Activated CD4-positive, CD25-positive, alpha-beta regulatory T cell treated with anti-CD3 and anti-CD28 coated beads, Interleukin-2, amount 50 U/mL, for 24 hours (primary cell): Measurements from ENCODE around the gene ANXA4.
"Not testable (repeated sequence)": the region's sequence is repeated elsewhere in the genome, so short reads cannot be mapped to it uniquely, and the experiment has no call there.

ENCODE experiments used
- ATAC-seq, 2 donors: fragments of 150-1000 bp; cut with Tn5 transposase; one replicate each; pipeline ENCODE4 v1.10.0; 2021; ENCODE audit warnings: mild to moderate bottlenecking in 1 of 2, moderate library complexity in 1 of 2

ANXA4 gene

DNA sequence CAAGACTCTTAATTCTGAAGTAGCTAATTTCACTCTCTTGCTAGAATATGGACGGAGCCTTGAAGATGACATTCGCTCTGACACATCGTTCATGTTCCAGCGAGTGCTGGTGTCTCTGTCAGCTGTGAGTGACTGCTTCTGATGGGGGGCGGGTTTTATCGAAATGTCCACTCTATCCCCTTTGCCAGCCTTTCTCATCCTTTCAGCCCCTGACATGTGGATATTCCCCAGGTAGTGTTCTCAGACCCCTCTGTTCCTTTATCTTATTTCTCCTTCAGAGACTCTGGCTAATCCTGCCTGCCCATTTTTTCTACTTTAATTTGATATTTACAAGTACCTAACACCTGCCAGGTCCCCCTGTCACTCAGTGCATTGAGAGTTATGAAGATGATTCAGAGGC lies 68.6 kb downstream of the ANXA4 start:
- ATAC-seq = no peak

DNA sequence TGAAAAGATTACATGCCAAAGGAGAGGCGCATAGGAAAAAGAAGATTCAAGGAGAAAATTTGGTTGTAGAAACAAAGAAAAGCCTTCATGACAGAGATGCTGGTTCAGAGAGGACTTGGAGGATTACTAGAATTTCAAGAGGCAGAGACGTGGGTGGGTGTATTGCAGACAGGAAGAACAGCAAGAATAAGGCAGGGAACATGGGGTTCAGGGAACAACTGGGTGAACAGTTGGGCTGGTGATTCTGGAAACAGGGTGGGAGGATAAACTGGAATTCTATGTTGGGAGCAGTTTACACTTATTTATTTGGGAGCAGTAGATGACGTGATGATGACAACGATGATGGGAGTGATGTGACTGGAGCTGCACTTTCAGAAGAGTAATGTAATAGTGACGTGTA lies 69.1 kb downstream of the ANXA4 start:
- no peak for ATAC-seq

DNA sequence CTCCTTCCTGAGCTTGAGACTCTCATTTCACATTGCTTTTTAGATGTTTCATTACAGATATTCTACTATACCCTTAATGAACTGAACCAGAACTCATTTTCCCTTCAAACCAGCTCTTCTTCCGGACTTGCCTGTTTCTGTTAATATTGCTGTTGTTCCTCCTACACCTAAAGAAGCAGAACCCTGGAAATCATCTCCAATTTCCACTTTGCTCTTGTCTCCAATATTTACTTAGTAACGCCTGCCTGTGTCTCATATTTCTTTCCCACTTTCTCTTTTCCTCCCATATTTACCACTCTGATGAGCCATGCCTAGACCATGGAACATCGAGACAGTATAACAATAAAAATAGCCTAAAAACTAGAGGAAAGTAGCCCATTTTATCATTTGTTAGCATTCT lies 69.7 kb downstream of the ANXA4 start:
- ATAC-seq = no peak

DNA sequence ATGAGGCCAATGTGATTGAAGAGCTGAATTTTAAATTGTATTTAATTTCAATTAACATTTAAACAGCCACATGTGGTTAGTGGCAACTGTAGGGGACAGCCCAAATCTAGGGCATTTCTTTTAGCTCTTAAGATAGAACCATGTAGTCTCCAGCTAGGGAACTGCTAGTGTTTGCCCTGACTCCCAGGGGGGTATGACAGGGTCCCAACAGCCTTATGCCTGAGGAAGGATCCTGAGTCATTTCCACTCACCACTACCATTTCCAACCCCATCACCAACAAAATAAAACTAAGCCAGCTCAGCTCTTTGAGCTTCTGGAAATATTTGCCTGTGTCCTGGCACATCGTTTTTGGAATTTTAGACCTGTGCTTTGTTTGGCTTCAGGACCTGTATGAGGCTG lies 73.8 kb downstream of the ANXA4 start:
- ATAC-seq = no peak

DNA sequence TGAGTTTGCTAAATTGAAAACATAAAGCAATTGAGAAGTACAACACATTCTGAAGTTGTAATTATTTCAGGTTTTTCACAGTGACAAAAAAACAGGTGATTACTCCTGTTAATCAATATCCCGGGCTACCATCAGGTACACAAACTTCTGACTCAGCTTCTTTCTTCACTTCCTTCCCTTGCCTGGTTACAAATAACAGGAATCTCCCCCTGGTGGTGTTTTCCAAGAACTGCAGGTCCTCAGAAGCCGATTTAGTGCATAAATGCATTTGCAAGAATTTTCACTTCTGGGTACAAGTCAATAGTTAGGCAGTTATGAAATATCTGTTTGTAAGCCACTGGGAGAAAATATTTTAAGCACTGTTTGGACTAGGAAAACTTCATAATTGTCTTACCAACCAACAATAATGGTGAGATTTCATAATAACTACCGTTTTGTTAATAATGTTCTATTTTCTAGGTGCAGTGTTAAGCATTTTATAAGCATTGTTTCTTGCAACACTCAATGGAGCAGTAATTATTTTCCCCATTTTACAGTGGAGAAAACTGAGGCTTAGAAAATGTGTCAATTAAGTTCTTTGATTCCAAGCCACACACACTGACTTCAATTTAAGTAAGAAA lies 75.1 kb downstream of the ANXA4 start:
- ATAC-seq = peak; percentile 48 to 79

DNA sequence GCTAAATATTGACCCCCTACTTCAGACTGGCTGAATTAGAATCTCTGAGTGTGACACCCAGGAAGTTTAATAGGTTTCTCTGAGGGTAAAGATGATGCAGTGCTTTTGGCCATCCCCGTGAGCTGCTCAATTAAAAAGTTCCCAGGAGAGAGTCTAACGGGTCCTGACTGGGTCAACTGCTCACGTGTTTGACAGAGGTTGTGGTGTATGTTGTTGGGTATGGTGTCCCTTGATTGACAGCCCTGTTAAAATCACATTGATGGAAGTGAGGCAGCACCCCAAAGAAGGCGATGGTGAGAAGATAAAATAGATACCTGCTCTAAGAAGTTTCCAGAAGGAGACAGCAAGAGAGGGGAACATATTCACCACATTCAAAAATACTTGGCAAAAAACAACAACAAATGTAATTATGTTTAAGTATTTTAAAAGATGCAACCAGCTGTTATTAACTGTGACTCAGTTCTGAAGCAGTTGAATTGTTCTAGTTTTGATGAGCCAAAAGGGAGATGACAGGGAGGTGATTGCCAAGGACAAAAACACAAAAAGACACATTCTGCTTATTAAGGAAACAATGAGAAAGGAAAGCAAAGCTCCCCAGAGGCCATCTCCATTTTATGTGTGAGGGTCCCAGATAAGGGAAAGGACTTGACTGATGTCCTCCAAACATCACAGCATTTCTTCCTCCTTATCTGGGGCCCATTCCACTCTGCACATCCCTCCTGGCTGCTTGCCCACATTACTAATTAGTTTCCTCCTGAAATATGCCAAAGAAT lies 76.0 kb downstream of the ANXA4 start:
- no peak for ATAC-seq

DNA sequence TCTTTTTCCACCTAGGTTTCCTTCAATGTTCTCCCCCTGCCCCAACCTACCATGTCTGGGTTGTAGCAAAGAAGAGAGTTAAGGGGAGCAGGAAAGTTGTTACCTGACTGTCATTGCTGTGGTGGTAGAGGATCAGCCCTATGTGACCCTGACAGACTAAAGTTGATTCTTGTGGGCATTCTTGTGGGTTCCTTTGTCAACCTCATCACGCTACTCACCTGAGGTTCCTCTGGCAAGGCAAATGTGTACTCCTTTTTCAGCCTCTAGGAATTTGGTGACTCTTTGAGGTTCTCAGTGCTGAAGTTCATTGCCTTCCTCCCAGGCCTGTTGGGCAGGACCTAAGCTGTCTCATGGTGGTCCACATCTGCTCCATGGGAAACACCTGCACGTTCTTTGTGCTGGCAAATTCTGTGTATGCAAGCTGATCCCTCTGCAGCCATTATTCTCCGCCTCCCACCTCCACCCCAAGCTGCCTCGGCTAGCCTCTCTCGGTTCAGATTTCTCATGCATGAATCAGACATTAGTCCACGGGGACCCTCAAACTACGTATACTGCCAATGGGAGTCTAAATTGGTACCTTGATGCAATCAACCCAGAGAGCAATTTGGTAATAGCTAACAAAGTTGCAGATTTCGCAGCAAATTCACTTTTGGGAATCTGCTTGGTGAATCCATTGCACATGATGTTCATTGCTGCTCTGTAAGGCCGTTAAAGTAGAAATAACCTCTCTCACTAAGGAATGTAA lies 86.0 kb downstream of the ANXA4 start:
- no peak for ATAC-seq

DNA sequence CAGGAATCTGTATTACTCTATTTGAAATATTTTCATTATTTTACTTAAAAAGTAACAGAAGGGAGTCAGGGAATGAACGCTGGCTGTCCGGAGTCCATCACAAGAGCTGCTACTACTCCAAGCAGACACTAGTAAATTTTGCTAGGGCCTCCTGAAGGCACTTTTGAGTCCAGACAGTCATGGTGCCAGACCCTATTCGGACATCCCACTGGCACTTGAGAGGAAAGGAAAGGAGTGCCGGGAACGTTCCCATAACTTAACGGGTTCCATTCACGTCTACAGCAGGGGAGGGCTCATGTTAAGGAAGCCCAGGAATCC lies 87.0 kb downstream of the ANXA4 start:
- no peak for ATAC-seq

DNA sequence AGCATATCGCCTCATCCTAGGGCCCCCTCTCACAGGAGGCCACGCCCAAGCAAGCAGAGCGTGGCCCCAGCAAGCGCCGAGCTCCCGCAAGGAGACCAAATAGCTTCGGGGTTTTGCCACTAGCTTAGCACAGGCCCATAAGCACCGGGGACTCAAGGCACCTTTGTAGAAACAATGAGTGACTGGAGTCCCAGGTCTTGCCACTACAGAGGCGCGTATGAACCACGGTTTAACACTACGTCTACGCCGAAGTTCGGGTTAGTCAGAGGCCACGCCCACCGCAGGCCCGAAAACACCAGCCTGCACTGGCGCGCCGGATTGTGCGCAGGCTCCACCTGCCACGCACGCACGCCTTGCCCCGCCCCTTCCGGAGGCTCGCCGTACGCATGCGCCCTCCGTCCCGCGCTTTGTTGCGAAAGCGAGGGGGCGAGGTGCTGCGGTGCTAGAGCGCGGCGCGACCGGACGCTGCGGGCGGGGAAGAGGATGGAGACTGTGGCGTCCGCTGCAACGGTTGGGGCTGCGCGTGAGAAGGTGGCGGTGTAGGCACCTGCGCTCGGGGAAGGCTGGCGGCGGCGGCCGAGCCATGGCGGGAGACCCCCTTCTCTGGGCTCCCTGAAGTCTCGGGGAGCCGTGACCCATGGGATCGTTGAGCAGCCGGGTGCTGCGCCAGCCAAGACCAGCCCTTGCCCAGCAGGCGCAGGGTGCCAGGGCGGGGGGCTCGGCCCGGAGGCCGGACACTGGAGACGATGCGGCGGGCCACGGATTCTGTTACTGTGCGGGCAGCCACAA lies 87.5 kb downstream of the ANXA4 start, which contains the start of gene GMCL1:
Gene GMCL1, plus strand, starts transcription at position 405 of the 789 bp plus-strand sequence. Its CDS starts 233 bp downstream, at position 638.
- peak; percentile 95 to 97 for ATAC-seq

DNA sequence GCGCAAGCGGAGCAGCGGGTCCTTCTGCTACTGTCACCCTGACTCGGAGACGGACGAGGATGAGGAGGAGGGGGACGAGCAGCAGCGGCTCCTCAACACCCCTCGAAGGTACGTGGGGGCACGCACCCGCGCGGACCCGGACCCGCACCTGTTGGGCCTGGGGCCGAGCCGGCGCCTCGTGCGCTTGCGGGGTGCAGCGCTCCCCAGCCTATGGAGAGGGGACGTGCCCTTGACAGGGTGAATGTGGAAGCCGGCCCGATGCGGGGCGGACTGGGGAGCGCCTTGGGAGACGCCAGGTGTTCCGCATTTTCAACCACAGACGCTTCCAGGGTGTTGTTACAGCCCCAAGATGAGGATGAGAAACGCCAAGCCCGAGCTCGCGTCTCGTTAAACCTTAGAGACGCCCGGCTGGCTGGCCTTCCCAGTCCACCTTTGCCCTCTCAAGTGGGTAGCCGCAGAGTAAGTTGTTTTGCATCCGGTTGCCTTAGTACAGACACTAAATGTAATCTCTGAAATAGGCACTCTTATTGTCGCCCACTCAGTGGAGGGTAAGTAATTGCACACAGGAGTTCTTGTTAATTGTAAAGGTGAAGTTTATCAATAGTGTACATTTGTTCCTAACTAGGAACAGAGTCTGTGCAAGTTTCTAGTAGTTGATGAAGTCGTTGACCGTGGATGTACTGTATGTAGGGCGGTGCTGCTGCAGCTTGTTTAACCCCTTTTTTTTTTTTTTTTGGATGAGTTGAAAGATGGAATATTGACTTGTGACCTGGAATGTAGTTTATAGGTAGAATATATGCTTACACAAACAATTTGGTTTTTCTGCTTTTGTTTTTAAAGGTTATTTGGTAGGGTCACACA lies 88.3 kb downstream of the ANXA4 start:
- peak; percentile 14 to 18 for ATAC-seq

DNA sequence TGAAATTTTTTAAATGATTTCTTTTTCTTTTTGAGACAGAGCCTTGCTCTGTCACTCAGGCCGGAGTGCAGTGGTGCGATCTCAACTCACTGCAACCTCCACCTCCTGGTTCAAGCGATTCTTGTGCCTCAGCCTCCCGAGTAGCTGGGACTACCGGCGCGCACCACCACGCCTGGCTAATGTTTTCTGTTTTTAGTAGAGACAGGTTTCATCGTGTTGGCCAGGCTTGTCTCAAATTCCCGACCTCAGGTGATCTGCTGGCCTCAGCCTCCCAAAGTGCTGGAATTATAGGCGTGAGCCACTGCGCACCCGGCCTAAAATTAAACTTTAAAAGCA lies 88.9 kb downstream of the ANXA4 start:
- ATAC-seq = not testable (repeated sequence)

DNA sequence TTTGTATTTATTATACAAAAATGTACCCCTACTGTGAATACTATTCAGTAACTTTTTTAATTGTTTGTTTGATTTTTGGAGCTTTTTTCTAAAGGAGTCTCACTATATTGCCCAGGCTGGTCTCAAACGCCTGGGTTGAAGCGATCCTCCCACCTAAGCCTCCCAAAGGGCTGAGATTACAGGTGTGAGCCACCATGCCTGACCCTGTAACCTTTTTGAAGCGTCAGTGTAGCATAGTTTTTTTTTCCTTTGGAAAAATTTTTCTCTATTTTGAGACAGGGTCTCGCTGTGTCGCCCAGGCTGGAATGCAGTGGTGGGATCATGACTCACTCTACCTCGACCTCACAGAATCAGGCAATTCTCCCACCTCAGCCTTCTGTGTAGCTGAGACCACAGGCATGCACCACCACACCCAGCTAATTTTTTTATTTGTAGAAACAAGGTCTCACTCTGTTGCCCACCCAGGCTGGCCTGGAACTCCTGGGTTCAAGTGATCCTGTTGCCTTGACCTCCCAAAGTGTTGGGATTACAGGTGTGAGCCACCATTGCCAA lies 89.5 kb downstream of the ANXA4 start:
- ATAC-seq = no peak

DNA sequence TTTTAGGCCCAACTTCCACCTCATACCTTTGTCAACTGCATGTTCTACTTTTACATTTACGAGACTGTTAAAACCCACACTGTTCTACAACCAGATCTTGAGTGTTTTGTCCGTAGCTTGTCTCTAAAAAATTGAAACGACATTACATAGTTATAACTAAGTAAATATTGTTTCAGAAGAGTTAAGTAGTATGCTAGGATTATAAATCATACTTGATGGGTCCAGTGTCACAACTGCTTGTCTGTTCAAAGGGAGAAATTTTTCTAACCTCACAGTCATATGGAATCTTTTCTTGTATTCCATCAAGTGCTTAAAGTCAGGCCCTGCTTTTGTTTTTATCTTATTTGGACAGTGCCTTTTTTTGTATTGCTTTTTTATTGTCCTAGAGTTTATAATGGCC lies 91.8 kb downstream of the ANXA4 start:
- ATAC-seq = no peak

DNA sequence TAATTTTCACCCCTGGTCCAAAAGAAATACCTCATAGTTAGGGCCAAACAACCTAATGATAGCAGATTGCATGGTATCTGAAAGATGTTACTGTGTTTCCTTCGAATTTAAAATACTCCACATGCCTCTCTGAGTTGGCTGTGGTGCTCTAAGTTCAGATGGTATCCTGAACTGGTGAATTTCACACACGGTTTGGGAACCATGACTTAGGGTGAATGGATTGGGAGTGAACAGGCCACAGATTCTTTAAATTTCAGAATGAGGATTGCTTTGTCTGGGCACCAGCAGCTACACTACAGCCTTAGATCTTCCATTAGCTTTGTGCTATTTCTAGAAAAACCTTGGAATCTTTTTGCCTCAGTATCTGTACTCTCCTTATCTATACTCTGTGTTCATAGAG lies 93.7 kb downstream of the ANXA4 start:
- ATAC-seq = no peak

DNA sequence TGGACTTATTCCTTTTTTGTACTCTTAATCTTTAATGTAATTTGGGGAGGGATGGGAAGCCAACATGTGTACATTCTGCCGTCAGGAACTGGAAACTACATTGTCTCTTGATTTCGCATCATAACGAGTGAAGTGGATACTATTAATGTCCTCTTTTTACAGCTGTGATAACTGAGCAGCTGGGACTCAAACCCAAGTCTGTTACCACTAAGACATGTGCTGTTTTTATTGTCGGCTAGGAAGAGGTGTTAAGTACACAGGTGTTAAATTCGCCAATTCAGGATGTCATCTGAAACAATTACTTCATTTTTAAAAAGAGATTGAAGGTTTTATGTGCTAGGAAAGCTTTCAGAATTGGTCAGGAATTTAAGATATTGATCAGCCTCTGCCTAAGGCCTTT lies 94.4 kb downstream of the ANXA4 start:
- no peak for ATAC-seq

DNA sequence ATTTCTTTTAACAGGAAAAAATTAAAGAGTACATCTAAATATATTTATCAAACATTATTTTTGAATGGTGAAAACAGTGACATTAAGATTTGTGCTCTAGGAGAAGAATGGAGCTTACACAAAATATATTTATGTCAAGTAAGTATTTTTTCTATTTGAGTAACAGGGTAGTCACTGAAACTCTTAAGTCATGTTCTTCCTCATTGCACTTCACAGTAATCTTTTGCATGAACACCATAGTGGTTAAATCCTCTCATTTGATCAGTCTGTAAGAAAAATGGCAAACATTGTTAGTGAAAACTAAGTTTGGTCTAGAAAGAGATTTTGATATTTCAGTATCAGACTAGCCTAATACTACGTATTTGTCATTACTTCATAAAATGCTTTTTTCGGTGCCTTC lies 95.6 kb downstream of the ANXA4 start:
- peak in 1 of 2 donors; percentile 64 for ATAC-seq

DNA sequence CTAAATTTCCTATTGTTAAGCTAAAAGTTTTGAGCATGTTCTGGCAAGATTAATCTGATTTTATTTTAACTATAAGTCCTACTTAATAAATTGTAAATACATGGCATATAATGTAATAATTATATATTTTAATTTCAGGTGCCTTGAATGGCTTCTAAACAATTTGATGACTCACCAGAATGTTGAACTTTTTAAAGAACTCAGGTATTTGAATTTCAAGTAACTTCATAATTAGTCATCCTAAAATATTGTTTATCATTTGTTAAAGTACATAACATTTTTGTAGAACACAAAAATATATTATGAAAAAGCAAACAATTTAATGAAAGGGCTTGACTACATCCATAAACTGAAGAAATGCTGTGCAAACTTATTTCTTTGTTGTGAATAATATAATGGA lies 102.1 kb downstream of the ANXA4 start:
- ATAC-seq = no peak

DNA sequence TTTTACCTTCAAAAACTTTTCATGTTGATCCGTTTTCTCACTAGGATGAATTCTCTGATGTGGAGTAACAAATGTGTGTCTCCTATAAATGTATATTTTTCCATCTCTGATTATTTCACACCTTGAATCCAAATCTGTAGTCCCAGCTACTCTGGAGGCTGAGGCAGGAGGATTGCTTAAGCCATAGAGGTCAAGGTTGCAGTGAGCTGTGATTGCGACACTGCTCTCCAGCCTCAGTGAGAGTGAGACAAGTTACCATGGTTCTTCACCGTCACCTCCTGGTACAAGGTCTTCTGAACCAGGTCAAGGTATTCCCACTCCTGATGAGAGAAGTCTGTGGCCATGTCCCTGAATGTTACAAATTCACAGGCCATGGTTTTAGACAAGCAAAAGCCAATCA lies 102.6 kb downstream of the ANXA4 start:
- ATAC-seq = no peak

DNA sequence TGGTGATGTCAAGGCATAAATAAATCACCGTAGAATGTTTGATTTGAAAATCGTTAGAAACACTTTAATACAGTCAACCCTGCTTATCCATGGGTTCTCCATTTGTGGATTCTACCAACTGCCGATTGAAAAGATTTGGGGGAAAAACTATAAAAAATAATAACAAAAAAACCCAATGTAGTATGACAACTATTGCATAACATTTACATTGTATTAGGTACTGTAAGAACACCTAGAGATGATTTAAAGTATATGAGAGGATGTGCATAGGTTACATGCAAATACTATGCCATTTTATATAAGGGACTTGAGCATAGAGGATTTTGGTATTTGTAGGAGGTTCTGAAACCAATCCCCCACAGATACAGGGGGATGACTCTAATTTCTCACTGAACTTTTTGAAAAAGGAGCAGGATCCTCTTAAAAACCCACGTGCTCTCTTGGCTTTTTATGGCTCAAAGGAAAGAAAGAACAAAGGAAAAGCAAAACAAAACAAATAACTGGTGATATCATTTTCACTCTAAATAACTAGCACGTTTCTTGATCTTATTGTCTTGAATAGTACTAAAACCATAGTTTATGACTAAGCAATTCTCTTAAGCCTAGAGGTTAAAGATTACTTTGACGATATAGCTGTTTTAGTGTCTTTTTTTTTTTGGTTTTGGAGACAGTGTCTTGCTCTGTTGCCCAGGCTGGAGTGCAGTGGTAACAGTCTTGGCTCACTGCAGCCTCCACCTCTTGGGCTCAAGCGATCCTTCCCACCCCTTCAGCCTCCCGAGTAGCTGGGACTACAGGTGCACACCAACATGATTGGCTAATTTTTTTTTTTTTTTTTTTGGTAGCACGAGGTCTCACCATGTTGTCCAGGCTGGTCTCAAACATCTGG lies 104.5 kb downstream of the ANXA4 start:
- ATAC-seq = no peak

DNA sequence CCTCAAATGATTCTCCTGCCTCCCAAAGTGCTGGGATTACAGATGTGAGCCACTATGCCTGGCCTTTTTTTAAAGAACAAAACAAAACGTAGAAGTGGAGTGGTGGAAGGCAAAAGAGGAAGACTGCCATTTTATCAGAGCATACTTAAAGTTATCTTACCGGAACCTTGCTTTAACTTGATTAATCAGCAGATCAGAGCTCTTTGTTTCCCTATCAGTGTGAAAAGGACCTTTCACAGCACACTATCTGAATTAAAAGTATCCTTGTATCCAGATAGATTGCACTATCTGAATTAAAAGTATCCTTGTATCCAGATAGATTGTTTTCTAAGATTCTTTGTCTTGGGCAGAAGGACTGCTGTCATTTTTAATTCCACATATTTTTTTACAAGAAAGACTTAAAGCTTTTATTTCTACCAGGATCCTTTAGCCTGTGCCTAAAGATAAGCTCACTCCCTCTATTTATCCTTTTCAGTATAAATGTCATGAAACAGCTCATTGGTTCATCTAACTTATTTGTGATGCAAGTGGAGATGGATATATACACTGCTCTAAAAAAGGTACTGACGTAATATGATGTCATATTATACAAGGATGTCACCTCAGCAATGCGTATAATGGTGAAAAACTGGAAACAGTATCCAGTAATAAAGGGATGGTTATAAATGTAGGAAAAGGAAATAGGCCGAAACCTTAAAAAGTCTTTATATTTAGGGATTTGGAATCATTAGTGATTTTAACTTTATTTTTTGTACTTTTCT lies 105.3 kb downstream of the ANXA4 start:
- no peak for ATAC-seq
